ENCODE measurements around the gene CDK9.

Gene CDK9

GRCh38 chr9:127815512-127816361, 29.9 kb downstream of the CDK9 start:
- in situ Hi-C loops (cut with HindIII; ENCODE audit: low pct_ligation_motif_present, low sequenced_read_pairs), result no loop called here
- H3K27me3 ChIP-seq (replicated peaks), result no peaks in the 10 kb centered on the region
- TF ChIP-seq CTCF (IDR thresholded peaks at IDR 0.05; ENCODE audit: low read depth, low read length, missing control alignments), result no peak
- no peak for DNase-seq
- no peak overlapping the region for H3K27ac ChIP-seq
- H3K36me3 ChIP-seq (replicated peaks), result peaks cover 66% of the 10 kb centered on the region
- H3K4me3 ChIP-seq (ENCODE audit: low read depth, low read length), result no peak overlapping the region

GRCh38 chr9:127816362-127816725, 30.5 kb downstream of the CDK9 start:
- in situ Hi-C loops (cut with HindIII; ENCODE audit: low pct_ligation_motif_present, low sequenced_read_pairs), result no loop called here
- no peak for TF ChIP-seq CTCF (IDR thresholded peaks at IDR 0.05; ENCODE audit: low read depth, low read length, missing control alignments)
- peaks cover 70% of the 10 kb centered on the region for H3K36me3 ChIP-seq (replicated peaks)
- no peaks in the 10 kb centered on the region for H3K27me3 ChIP-seq (replicated peaks)
- H3K27ac ChIP-seq, result no peak overlapping the region
- no peak overlapping the region for H3K4me3 ChIP-seq (ENCODE audit: low read depth, low read length)
- no peak for DNase-seq

GRCh38 chr9:127816728-127817127, 30.9 kb downstream of the CDK9 start:
- Histone ChIP-seq H3K27ac (no peak overlapping the region), H3K36me3 (replicated peaks) (peaks cover 69% of the 10 kb centered on the region), H3K4me3 (ENCODE audit: low read depth, low read length) (no peak overlapping the region), H3K27me3 (replicated peaks) (no peaks in the 10 kb centered on the region)
- no peak for TF ChIP-seq CTCF (IDR thresholded peaks at IDR 0.05; ENCODE audit: low read depth, low read length, missing control alignments)
- DNase-seq, result no peak
- in situ Hi-C loops (cut with HindIII; ENCODE audit: low pct_ligation_motif_present, low sequenced_read_pairs), result no loop called here

DNA sequence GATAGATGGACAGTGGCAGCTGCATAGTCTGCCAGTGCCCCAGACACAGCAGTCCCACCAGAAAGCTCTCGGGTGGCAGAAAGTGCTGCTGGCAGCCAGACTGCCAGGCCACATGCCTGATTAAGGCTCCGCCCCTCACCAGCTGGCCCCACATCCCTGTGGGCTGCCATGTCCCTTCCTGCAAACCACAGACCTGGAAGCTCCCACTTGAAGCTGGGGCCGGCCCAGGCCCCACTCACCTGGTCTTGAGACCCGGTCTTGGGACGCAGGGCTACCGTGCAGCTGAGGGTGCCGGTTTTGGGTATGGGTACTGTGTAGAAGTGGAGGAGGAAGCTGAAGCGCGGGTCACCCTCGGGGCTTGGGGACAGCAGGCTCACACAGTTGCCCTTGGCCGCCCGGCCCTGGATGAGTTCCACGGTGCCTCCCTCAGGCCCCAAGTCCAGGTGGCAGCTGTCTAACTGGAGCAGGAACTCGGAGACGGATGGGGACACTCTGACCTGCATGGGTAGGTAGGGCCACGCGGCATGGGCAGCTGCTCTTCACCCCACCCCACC, 32.1 kb downstream of the CDK9 start:
- H3K36me3 ChIP-seq (replicated peaks), result peaks cover 67% of the 10 kb centered on the region
- TF ChIP-seq CTCF (IDR thresholded peaks at IDR 0.05; ENCODE audit: low read depth, low read length, missing control alignments), result no peak
- H3K27ac ChIP-seq, result no peak overlapping the region
- no peaks in the 10 kb centered on the region for H3K27me3 ChIP-seq (replicated peaks)
- H3K4me3 ChIP-seq (ENCODE audit: low read depth, low read length), result no peak overlapping the region
- in situ Hi-C loops (cut with HindIII; ENCODE audit: low pct_ligation_motif_present, low sequenced_read_pairs), result no loop called here
- no peak for DNase-seq

GRCh38 chr9:127818574-127818973, 32.7 kb downstream of the CDK9 start:
- Histone ChIP-seq H3K4me3 (ENCODE audit: low read depth, low read length) (no peak overlapping the region), H3K27me3 (replicated peaks) (no peaks in the 10 kb centered on the region), H3K27ac (no peak overlapping the region), H3K36me3 (replicated peaks) (peaks cover 62% of the 10 kb centered on the region)
- no peak for DNase-seq
- TF ChIP-seq CTCF (IDR thresholded peaks at IDR 0.05; ENCODE audit: low read depth, low read length, missing control alignments), result no peak
- in situ Hi-C loops (cut with HindIII; ENCODE audit: low pct_ligation_motif_present, low sequenced_read_pairs), result no loop called here
